Amniotic stem cell (primary cell): Measurements from ENCODE around the gene CTNNB1.
A peak's percentile ranks its signal among the peaks of the same experiment; 100 is the strongest.

Experiments
- DNase-seq: peaks from one replicate; lab custom pipeline; 2025; lab: John Stamatoyannopoulos, UW

CTNNB1 gene

DNA sequence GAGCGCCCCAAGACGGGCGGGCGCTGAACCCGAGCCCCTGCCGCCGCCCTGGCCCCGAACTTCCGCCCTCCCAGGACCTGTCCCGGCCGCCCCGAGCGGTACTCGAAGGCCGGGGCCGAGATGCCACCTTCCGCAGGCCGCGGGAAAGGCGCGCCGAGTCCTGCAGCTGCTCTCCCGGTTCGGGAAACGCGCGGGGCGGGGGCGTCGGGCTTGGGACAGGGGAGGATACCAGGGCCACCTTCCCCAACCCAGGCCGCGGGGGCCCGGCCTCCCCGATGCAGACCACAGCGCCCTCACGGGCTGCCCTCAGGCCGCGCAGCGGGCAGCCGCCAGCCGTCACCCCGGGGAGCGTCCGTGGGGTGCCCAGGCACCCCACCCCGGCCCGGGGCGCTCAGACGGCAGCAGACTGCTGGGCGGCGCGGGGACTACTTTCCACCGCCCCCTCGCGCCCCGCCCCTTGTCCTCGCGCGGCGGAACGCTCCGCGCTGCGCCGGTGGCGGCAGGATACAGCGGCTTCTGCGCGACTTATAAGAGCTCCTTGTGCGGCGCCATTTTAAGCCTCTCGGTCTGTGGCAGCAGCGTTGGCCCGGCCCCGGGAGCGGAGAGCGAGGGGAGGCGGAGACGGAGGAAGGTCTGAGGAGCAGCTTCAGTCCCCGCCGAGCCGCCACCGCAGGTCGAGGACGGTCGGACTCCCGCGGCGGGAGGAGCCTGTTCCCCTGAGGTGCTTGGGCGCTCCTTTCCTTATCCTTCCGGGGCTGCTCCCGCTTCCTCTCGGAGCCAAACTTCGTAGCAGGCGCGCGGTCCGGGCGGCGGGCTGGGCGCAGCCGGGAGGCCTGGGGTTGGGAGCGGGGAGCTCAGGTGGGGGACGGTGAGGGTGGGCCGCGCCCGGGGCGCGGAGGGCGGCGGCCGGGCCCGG lies at the start of gene CTNNB1:
TSS of gene CTNNB1 (plus strand) at position 556 of the 916 bp plus-strand sequence. CDS start 24,564 bp downstream, outside the sequence.
- peak; percentile 85 for DNase-seq

GRCh38 chr3:41155834-41156233 lies 43.5 kb upstream of the CTNNB1 start:
- DNase-seq: no peak

GRCh38 chr3:41158947-41159346 lies 40.4 kb upstream of the CTNNB1 start:
- no peak for DNase-seq

GRCh38 chr3:41159588-41160189 lies 39.6 kb upstream of the CTNNB1 start:
- DNase-seq: no peak

DNA sequence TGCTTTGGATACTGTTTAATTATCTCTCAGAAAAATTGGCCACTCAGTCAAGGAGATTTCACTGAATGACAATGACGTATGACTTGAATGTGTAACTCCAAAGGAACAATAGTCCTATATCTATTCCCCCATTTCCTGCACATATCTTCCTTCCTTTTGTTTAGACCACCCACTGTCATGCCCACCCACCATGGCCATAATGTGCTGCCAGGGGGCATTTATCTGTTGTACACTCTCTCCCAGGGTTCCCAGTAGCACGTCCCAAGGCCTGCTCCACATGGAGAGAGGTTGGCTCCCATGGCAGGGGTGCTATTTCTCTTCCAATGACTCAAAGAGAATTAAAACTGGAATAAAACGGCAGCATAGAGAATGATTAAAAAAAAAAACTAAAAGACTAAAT lies 36.8 kb upstream of the CTNNB1 start:
- DNase-seq: no peak

DNA sequence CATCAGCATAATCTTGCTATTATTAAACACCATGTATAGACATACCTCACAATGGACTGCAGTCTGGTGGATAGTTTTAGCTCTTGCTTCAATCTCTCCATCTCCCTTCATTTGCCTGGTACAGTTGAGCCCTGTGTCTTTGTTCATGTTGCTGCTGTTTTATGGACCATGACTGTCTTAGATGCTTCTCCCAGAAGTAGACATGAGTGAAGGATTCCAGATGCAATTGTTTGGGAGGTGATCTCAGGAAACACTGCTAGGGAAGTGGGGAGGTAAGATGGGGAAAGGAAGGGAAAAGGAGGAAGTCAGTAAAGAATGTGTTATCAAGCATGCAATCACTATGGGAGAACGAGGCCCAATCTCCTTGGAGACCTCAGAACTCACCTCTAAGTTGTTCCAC lies 36.3 kb upstream of the CTNNB1 start:
- no peak for DNase-seq

DNA sequence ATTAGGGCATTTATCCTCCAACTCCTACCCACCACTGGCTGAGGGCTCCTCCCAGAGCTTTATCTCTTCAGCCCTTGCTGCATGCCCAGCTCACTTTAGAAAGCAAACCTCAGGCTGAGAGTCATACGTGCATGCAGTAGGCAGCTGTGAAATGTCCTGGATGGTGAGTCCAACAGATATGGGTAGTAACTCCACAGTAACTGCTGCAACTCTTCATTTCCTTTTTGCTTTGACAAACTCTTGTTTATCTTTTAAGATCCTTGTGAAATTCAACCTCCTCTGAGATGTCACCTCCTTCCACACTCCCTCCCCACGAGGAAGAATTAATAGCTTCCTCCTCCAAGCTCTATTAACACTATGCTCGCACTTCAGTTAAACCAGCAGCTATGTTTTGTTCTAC lies 35.9 kb upstream of the CTNNB1 start:
- no peak for DNase-seq

DNA sequence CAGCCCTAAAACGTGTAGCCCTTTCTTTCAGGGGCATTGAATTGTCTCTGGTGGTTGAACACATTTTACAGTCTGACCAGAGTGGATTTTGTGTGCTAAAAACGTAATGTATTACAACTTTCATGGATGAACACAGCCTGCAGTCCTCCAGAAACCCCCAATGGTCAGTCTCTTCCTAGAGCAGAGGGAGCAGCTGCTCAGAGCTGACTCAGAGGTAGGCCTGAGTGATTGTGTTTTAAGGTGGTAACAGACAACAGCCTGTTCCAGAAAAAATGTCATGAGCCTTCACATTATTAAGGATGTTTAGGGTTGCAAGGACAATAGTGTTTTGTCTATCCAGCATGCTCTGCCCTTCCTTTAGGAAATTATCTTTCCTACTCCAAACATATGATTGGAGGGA lies 34.5 kb upstream of the CTNNB1 start:
- DNase-seq: no peak

DNA sequence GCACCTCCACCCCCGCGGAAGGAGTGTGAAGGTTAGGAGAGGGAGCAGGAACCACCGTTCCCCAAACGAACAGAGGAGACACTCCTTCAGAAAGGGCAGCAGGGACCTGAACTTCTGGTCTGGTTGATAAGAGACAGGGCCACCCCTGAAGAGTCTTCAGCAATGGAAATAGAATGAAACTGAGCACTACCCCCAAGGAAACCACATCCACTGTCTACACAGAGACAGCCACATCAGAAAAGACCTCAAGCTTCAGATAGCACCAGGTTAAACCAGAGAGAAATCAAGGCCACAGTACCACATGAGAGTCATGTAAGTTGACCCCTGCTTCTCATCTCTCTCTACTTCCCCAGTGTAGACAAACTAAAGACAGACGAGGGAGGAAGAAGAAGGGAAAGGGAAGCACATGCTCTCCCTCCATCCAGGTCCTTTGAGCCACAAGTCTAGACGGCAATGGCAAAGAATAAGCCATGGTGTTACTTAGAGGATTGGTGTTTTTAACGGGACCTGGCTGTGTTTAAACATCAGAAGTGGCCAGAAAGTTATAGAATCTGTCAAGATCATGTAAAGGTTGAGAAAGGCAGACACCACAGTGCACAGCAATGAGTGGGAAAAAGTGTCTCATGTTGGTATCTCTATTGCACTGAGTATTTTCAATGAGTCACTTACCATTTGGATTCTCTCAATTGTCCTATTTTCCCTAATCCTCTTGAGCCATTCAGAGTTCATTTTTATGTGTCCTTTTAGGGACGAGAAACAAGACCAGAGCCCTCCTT lies 31.4 kb upstream of the CTNNB1 start:
- DNase-seq: no peak

DNA sequence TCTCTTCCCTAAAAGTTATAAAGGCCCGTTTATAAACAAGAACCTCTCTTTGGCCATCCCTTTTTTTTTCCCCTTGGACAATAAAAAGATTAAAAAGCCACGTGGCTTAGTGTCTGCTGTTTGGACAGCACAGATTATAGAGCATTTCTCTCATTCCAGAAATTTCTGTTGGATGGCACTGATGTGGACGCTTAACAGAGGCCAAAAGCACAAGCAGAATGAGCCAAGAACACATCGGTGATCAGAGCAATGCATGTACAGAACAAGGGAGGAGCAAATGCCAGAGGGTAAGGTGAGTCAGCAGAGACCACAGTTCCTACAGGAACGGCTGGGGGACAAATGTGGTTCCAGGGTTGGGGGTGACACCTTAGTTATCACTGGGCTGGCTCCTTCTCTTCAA lies 30.3 kb upstream of the CTNNB1 start:
- DNase-seq: no peak

DNA sequence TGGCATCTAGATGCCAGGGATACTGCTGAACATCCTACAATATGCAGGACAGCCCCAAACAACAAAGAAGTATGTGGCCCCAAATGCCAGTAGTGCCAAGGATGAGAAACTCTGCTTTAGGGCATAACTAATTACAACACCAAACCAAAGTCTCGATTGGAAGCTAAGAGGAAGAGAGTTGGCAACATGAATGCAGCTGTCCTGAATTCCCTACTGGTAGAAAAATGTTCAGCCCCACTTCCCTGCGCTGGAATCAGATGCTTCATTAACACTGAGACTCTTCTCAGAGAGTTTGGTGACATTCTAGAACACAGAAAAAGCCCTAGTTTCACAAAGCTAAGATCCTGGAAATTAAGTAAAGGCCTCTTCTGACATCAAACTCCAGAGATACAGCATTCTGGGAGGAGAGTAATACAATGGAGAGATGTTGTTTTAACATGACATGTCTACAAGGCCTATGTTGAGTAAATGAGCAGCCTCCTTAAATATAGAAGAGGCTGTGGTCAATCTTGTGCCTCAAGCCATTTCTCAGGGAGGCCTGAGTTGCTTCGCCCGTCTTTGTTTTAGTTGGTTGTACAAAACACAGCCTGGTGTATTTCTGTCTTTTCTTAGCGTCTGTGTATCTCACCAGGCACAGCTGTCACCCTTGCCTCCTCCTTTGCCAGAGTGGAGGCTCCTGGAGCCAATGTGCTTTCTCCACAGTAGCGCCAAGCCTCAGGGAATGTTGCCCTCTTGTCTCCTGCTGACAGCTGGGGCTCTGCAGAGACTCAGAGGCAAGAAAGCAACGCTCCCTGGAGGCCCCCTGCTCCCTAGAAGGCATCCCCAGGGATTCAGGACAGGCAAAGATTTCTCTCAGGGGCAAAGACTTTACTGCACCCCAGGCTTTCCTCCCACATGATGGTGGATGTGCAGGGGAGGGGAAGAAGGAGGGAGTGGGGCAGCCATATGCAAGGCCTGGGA lies 25.1 kb upstream of the CTNNB1 start:
- DNase-seq: no peak

DNA sequence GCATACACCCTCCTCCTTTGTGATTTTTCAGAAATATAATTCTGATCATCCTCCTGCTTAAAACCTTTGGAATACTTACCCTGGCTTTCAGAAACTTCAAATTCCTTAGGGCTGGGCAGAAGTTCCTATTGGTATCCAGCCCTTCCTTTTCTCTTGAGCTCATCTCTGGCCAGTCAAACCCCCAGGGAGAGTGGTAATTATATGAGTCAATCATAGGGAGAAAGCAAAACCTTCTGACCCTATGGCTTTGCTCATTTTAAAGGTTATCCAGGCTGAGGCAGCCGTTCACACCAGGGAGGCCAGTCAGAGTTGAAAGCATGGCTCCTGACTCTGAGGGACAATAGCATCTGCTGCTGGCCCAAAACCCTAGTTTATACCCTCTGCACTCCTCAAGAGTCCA lies 23.9 kb upstream of the CTNNB1 start:
- no peak for DNase-seq

DNA sequence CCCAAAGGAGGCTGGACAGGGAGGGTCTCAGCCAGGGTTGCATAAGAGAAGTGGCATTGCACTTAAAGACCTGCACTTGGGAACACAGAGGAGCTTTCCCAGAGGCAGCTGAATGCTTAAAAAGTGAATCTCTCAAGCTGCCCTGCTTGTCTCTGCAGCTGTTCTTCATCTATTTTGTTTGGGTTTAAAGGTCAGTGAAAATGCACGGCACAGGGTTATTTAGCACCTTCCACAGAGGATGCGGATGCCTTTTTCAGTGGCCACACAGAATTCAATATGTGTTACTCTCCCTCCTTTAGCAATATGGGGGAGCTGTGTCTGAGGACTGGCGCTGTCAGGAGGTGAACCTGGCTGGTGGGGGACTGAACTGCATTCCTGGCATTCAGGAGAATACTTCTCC lies 22.7 kb upstream of the CTNNB1 start:
- no peak for DNase-seq

GRCh38 chr3:41178576-41178975 lies 20.7 kb upstream of the CTNNB1 start:
- no peak for DNase-seq

DNA sequence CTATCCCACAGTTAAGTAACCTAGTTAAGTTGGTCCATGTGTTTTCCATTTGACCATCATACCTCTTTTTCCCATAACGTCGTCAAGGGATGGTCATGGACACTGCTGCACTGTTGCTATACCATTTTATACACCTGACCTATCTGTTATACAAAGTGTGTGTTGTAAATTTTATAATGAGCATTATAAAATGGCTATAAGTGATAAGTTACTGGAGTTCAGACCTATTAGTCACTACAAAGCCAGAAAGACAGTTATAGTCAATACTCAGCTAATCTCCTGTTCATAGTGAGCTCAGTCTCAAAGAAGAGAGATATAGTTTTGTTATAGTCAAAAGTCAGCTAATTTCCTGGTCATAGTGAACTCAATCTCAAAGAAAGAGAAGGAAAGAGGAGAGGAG lies 18.9 kb upstream of the CTNNB1 start:
- no peak for DNase-seq

GRCh38 chr3:41182504-41183059 lies 16.7 kb upstream of the CTNNB1 start:
- no peak for DNase-seq

- DNase-seq: no peak
Observed at GRCh38 chr3:41184394-41184793, 14.9 kb upstream of the CTNNB1 start.

GRCh38 chr3:41186297-41186696 lies 13.0 kb upstream of the CTNNB1 start:
- no peak for DNase-seq

DNA sequence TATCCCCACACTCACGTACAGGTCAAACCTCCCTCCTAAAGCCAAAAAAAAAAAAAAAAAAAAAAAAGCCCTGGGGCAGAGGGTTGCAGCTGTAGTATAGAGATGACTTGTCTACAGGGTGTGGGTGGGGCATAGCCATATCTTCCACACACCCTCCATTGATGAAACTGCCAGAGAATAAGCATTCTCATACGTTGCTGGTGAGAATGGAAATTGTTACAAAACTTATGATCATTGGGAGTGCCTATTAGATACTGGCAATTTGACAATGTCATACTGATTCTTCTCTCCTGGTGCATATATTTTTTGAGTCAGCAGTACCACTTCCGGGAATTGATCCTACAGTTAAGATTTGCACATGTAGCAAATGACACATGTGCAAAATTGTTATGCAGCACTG lies 11.0 kb upstream of the CTNNB1 start:
- DNase-seq: no peak

DNA sequence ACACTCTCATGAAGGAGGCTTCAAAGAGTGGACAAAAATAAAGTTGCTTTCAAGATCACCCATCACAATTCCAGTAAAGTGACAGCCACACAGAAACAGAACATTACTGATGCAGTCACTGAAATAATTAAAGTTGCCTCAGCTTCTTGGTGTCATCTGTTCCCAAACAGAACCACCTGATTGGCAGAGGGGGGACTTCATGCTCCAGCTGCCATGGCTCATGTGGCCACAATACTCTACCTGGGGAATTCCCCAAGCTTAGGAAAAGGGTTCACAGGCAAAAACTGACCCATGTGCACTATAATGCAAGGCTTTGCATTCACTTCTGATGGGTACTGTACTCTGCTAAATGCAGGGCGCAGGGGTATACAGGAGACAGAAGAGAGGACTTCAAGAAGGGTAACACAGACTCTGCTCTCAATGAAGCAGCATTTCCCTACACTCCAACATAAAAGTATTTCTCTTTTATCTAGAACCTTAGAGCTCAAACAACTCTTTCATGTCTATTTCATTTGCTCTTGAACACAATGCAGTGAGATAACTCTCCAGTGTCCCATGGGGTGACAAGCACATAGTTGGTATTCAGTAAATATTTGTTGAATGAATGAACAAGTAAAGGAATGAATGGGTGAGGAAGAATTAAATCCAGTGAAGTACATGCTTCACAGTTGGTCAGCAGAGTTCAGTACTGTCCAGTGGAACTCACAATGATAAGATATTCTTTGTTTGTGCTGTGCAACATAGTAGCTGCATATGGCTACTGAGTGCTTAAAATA lies 8.6 kb upstream of the CTNNB1 start:
- no peak for DNase-seq

DNA sequence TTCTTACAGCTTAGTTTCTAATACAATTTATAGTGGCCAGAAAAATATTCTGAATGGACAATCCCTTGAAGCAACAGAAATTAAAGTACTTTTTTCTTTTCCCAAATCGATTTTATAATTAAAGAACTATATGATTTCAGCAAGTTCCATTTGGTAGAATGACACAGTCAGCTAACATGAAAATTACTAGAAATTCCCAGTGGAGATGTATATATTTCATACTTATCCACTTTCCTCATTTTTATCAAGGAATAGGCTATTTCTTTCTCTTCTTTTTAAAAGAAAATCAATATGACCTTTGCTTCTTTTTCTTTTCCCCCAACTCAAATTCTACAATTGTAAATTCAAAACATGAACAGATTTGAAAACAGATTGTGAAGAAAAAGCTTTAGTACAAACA lies 6.4 kb upstream of the CTNNB1 start:
- no peak for DNase-seq
